DND-41 (cell line): Measurements from ENCODE around the gene SLC2A6.

Experiments
- ATAC-seq: fragments of 200-7000 bp; cut with Tn5 transposase; 3 replicates; pipeline ENCODE4 v1.9.1; 2021; ENCODE audit warnings: low read depth; ENCODE audit not compliant: insufficient read depth
- DNase-seq: peaks from one replicate; pipeline ENCODE4 v3.0.0-alpha.2; 2020
- H2AFZ ChIP-seq: 2 replicates; pipeline ENCODE4 v1.6.0; 2012; ENCODE audit warnings: low read depth, low read length
- H3K27ac ChIP-seq: 2 replicates; pipeline ENCODE4 v1.5.1; 2012; ENCODE audit warnings: low read length, inconsistent platforms
- H3K27me3 ChIP-seq: fragments of 200-600 bp; sonication (generic); 2 replicates; pipeline ENCODE4 v1.6.0; 2012; ENCODE audit warnings: low read length, mild to moderate bottlenecking, inconsistent platforms; ENCODE audit not compliant: insufficient read depth, poor library complexity
- H3K36me3 ChIP-seq: 2 replicates; pipeline ENCODE4 v1.5.1; 2012; ENCODE audit warnings: low read length, inconsistent platforms; ENCODE audit not compliant: insufficient read depth
- H3K4me1 ChIP-seq: 2 replicates; pipeline ENCODE4 v1.5.1; 2012; ENCODE audit warnings: mild to moderate bottlenecking, low read length; ENCODE audit not compliant: insufficient read depth
- H3K4me2 ChIP-seq: 2 replicates; pipeline ENCODE4 v1.6.0; 2012; ENCODE audit warnings: mild to moderate bottlenecking, moderate library complexity, low read length, inconsistent platforms; ENCODE audit not compliant: insufficient read depth
- H3K4me3 ChIP-seq, 2 experiments: fragments of 200-600 bp in 1 of 2; shearing (Covaris generic) in 1 of 2; 2 replicates each; pipeline ENCODE4 v1.5.1; 2012 to 2016; ENCODE audit warnings: inconsistent platforms in 2 of 2, low read length in 2 of 2, mild to moderate bottlenecking in 2 of 2, low read depth in 1 of 2, moderate library complexity in 1 of 2
- H3K79me2 ChIP-seq: 2 replicates; pipeline ENCODE4 v1.6.0; 2012; ENCODE audit warnings: low read length, inconsistent platforms; ENCODE audit not compliant: insufficient read depth
- H3K9ac ChIP-seq: 2 replicates; pipeline ENCODE4 v1.6.0; 2012; ENCODE audit warnings: low read depth, mild to moderate bottlenecking, inconsistent platforms, low read length, moderate library complexity
- H3K9me3 ChIP-seq: 2 replicates; pipeline ENCODE4 v1.5.1; 2012; ENCODE audit warnings: low read length, moderate library complexity, mild to moderate bottlenecking, inconsistent platforms; ENCODE audit not compliant: insufficient read depth, severe bottlenecking
- H4K20me1 ChIP-seq: 2 replicates; pipeline ENCODE4 v1.6.0; 2012; ENCODE audit warnings: low read length; ENCODE audit not compliant: insufficient read depth
- EZH2 ChIP-seq: IDR thresholded peaks from 3 replicates; pipeline ENCODE4 v1.6.1; 2012; ENCODE audit warnings: borderline replicate concordance, low read depth, mild to moderate bottlenecking, moderate library complexity, low read length, inconsistent platforms; ENCODE audit not compliant: severe bottlenecking
- TF ChIP-seq, protein P1 (sequence below): IDR thresholded peaks from 2 replicates; pipeline ENCODE4 v1.5.1; 2012; ENCODE audit warnings: borderline replicate concordance, low read length, moderate library complexity, mild to moderate bottlenecking; ENCODE audit not compliant: poor library complexity, severe bottlenecking; ENCODE audit errors: extremely low read depth

The SLC2A6 gene

GRCh38 chr9:133464638-133465037 is 14.3 kb downstream of the SLC2A6 start:
- H3K36me3 ChIP-seq, result no peaks in the 10 kb centered on the region
- no peak overlapping the region for H3K4me3 ChIP-seq
- H3K4me2 ChIP-seq, result no peak overlapping the region
- H3K79me2 ChIP-seq, result no peaks in the 10 kb centered on the region
- no peaks in the 10 kb centered on the region for H3K27me3 ChIP-seq
- ATAC-seq (no peak), DNase-seq (no peak)
- no peak overlapping the region for H3K9ac ChIP-seq
- peaks cover 10% of the 10 kb centered on the region; the same call in 1 of the 2 replicates for H4K20me1 ChIP-seq
- TF ChIP-seq, protein P1, sequence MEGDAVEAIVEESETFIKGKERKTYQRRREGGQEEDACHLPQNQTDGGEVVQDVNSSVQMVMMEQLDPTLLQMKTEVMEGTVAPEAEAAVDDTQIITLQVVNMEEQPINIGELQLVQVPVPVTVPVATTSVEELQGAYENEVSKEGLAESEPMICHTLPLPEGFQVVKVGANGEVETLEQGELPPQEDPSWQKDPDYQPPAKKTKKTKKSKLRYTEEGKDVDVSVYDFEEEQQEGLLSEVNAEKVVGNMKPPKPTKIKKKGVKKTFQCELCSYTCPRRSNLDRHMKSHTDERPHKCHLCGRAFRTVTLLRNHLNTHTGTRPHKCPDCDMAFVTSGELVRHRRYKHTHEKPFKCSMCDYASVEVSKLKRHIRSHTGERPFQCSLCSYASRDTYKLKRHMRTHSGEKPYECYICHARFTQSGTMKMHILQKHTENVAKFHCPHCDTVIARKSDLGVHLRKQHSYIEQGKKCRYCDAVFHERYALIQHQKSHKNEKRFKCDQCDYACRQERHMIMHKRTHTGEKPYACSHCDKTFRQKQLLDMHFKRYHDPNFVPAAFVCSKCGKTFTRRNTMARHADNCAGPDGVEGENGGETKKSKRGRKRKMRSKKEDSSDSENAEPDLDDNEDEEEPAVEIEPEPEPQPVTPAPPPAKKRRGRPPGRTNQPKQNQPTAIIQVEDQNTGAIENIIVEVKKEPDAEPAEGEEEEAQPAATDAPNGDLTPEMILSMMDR, result no peak
- no peak for TF ChIP-seq EZH2
- no peak overlapping the region for H2AFZ ChIP-seq
- H3K4me1 ChIP-seq, result peaks cover 9% of the 10 kb centered on the region; the same call in 1 of the 2 replicates
- H3K9me3 ChIP-seq, result no peaks in the 10 kb centered on the region
- no peak overlapping the region for H3K27ac ChIP-seq

GRCh38 chr9:133463864-133464615 is 14.9 kb downstream of the SLC2A6 start:
- Histone ChIP-seq H3K27me3 (no peaks in the 10 kb centered on the region), H4K20me1 (peaks cover 10% of the 10 kb centered on the region; the same call in 1 of the 2 replicates), H3K4me3 (no peak overlapping the region), H3K9me3 (no peaks in the 10 kb centered on the region), H3K4me2 (no peak overlapping the region), H3K4me1 (peaks cover 13% of the 10 kb centered on the region), H3K9ac (no peak overlapping the region), H2AFZ (no peak overlapping the region), H3K36me3 (no peaks in the 10 kb centered on the region), H3K79me2 (no peaks in the 10 kb centered on the region), H3K27ac (no peak overlapping the region)
- DNase-seq (no peak), ATAC-seq (no peak)
- TF ChIP-seq, protein P1, result no peak

- H3K9me3 ChIP-seq, result no peaks in the 10 kb centered on the region
- no peaks in the 10 kb centered on the region for H3K36me3 ChIP-seq
- H3K4me1 ChIP-seq, result peaks cover 20% of the 10 kb centered on the region
- no peak for ATAC-seq
- H3K4me2 ChIP-seq, result no peak overlapping the region
- H2AFZ ChIP-seq, result no peak overlapping the region
- H3K27ac ChIP-seq, result no peak overlapping the region
- no peak for DNase-seq
- H3K27me3 ChIP-seq, result no peaks in the 10 kb centered on the region
- no peak for TF ChIP-seq EZH2
- TF ChIP-seq, protein P1, result no peak
- peaks cover 10% of the 10 kb centered on the region; the same call in 1 of the 2 replicates for H4K20me1 ChIP-seq
- H3K4me3 ChIP-seq, result no peak overlapping the region
- no peak overlapping the region for H3K9ac ChIP-seq
- H3K79me2 ChIP-seq, result no peaks in the 10 kb centered on the region
Measured at GRCh38 chr9:133463234-133463863, 15.6 kb downstream of the SLC2A6 start.
